CD14-positive monocyte (primary cell): ENCODE results near the gene CNTNAP5. TPM values are rescaled to one million over a fixed set of nuclear protein-coding genes. Genes with fewer than 3 reads are reported as not detected.

Experiments
- DNase-seq, 3 donors: peaks; one replicate each; pipeline ENCODE4 v3.0.0-alpha.2; 2011 to 2022
- H2AFZ ChIP-seq: 2 replicates; pipeline ENCODE4 v1.6.0; 2012; ENCODE audit warnings: mild to moderate bottlenecking, low read depth, low read length, inconsistent platforms; ENCODE audit not compliant: insufficient read depth, poor library complexity, severe bottlenecking
- H3K27ac ChIP-seq, 2 donors: 1 replicate in 1 of 2; 2 replicates in 1 of 2; pipeline ENCODE4 v1.5.1; 2012 to 2013; ENCODE audit warnings: low read length in 2 of 2, control low read depth in 1 of 2, inconsistent platforms in 1 of 2, low read depth in 1 of 2, mild to moderate bottlenecking in 1 of 2
- H3K27me3 ChIP-seq, 2 donors: one replicate each; pipeline versions ENCODE4 v1.6.0 to v1.6.1; 2011 to 2013; ENCODE audit warnings: low read length in 2 of 2; ENCODE audit not compliant: control insufficient read depth in 2 of 2, insufficient read depth in 2 of 2
- H3K36me3 ChIP-seq, 2 donors: replicated peaks in 1 of 2; 1 replicate in 1 of 2; 2 replicates in 1 of 2; pipeline versions ENCODE4 v1.5.1 to v1.6.1; 2012 to 2013; ENCODE audit warnings: low read length in 2 of 2, control low read depth in 1 of 2, inconsistent platforms in 1 of 2, mild to moderate bottlenecking in 1 of 2; ENCODE audit not compliant: insufficient read depth in 2 of 2, control insufficient read depth in 1 of 2
- H3K4me1 ChIP-seq, 2 donors: 1 replicate in 1 of 2; 2 replicates in 1 of 2; pipeline versions ENCODE4 v1.5.1 to v1.6.1; 2012 to 2013; ENCODE audit warnings: low read length in 2 of 2, control low read depth in 1 of 2, inconsistent platforms in 1 of 2, mild to moderate bottlenecking in 1 of 2, moderate library complexity in 1 of 2; ENCODE audit not compliant: insufficient read depth in 2 of 2, control insufficient read depth in 1 of 2
- H3K4me2 ChIP-seq: replicated peaks from 2 replicates; pipeline ENCODE3; 2012; ENCODE audit warnings: low read length, moderate library complexity, mild to moderate bottlenecking; ENCODE audit not compliant: poor library complexity, severe bottlenecking; ENCODE audit errors: extremely low read depth
- H3K4me3 ChIP-seq, 3 experiments: fragments of 200-600 bp in 1 of 3; sonication (generic) in 1 of 3; replicated peaks in 1 of 3; 1 replicate in 2 of 3; 2 replicates in 1 of 3; pipeline ENCODE4 v1.5.1; 2011 to 2013; ENCODE audit warnings: low read length in 3 of 3, mild to moderate bottlenecking in 3 of 3, control low read depth in 2 of 3, low read depth in 2 of 3, inconsistent platforms in 1 of 3, moderate library complexity in 1 of 3
- H3K79me2 ChIP-seq: 2 replicates; pipeline ENCODE4 v1.6.0; 2012; ENCODE audit warnings: mild to moderate bottlenecking, control low read depth, inconsistent platforms, low read length, moderate library complexity; ENCODE audit not compliant: insufficient read depth
- H3K9ac ChIP-seq: 2 replicates; pipeline ENCODE4 v1.6.0; 2017; ENCODE audit warnings: low read length, mild to moderate bottlenecking; ENCODE audit not compliant: insufficient read depth, poor library complexity, severe bottlenecking
- H3K9me3 ChIP-seq, 2 donors: replicated peaks in 1 of 2; 1 replicate in 1 of 2; 2 replicates in 1 of 2; pipeline versions ENCODE4 v1.5.1 to v1.6.1; 2012 to 2013; ENCODE audit warnings: low read length in 2 of 2, control low read depth in 1 of 2; ENCODE audit not compliant: control insufficient read depth in 1 of 2, insufficient read depth in 1 of 2
- H4K20me1 ChIP-seq: 2 replicates; pipeline ENCODE4 v1.6.0; 2012; ENCODE audit warnings: mild to moderate bottlenecking, low read length, control low read depth, moderate library complexity; ENCODE audit not compliant: insufficient read depth
- H3K27ac Mint-ChIP-seq, 7 donors: one replicate each; pipeline ENCODE4 v1.8.0; 2020; ENCODE audit warnings: mild to moderate bottlenecking in 7 of 7, mixed read lengths in 7 of 7, moderate library complexity in 6 of 7, inconsistent platforms in 2 of 7
- H3K27me3 Mint-ChIP-seq, 3 donors: one replicate each; pipeline ENCODE4 v1.8.0; 2021 to 2022; ENCODE audit warnings: low read depth in 3 of 3, mild to moderate bottlenecking in 3 of 3, mixed read lengths in 3 of 3, moderate library complexity in 3 of 3, inconsistent platforms in 1 of 3
- H3K36me3 Mint-ChIP-seq, 2 donors: one replicate each; pipeline ENCODE4 v1.8.0; 2020; ENCODE audit warnings: mixed read lengths in 2 of 2, inconsistent platforms in 1 of 2, mild to moderate bottlenecking in 1 of 2
- H3K4me1 Mint-ChIP-seq: one replicate; pipeline ENCODE4 v1.8.0; 2020; ENCODE audit warnings: mild to moderate bottlenecking, mixed read lengths
- H3K4me3 Mint-ChIP-seq, 2 donors: one replicate each; pipeline ENCODE4 v1.8.0; 2020; ENCODE audit warnings: mild to moderate bottlenecking in 2 of 2, mixed read lengths in 2 of 2, moderate library complexity in 1 of 2
- H3K9me3 Mint-ChIP-seq, 7 donors: one replicate each; pipeline ENCODE4 v1.8.0; 2020 to 2022; ENCODE audit warnings: mixed read lengths in 7 of 7, mild to moderate bottlenecking in 6 of 7, moderate library complexity in 6 of 7, inconsistent platforms in 2 of 7
- WGBS: methylation state at CpG from one replicate; pipeline ENCODE4 v1.1.5; 2013; ENCODE audit warnings: missing lambda C conversion rate; ENCODE audit not compliant: insufficient coverage; 5-methylcytosine and 5-hydroxymethylcytosine counted together
- intact Hi-C, 2 donors: fragments of 100-400 bp; cut with micrococcal nuclease; formaldehyde crosslinking; loops; one replicate each; pipeline versions ENCODE4 v1.15.0 to v1.15.1; 2023
- polyA plus RNA-seq, 3 donors: library from polyadenylated mRNA; depleted of rRNA in 1 of 3; unstranded in 2 of 3; stranded (reverse) in 1 of 3; fragments of 300-500 nt in 2 of 3; fragments of >200 nt in 1 of 3; fragmentation: Illumina TruSeq in 2 of 3; gene quantifications; 1 replicate in 2 of 3; 2 replicates in 1 of 3; pipeline ENCODE4 v1.2.3, GENCODE V29; 2012 to 2021
- TF ChIP-seq, protein P1 (sequence below): fragments of 200-600 bp; IDR thresholded peaks from one replicate; pipeline ENCODE4 v1.8.0; 2022; ENCODE audit warnings: antibody characterized with exemption, mild to moderate bottlenecking

The CNTNAP5 gene
- polyA plus RNA-seq, 3 donors, result not detected

GRCh38 chr2:124540805-124541204 is 515.7 kb downstream of the CNTNAP5 start:
- no peaks in the 10 kb centered on the region for H3K27me3 Mint-ChIP-seq
- no peak for DNase-seq
- H3K4me2 ChIP-seq, result no peak overlapping the region
- H3K27ac Mint-ChIP-seq, result no peak overlapping the region
- no peak overlapping the region for H2AFZ ChIP-seq
- no peaks in the 10 kb centered on the region for H3K27me3 ChIP-seq
- intact Hi-C loops, result no loop called here
- H3K4me3 Mint-ChIP-seq, result no peak overlapping the region
- no peaks in the 10 kb centered on the region for H3K4me1 Mint-ChIP-seq
- no peak overlapping the region for H3K4me3 ChIP-seq
- no peaks in the 10 kb centered on the region for H3K36me3 Mint-ChIP-seq
- H3K36me3 ChIP-seq, result no peaks in the 10 kb centered on the region
- H3K27ac ChIP-seq, result no peak overlapping the region
- no peaks in the 10 kb centered on the region for H3K4me1 ChIP-seq
- 53% methylated on average over 2 of the region's 3 CpGs for whole genome bisulfite sequencing
- H3K9me3 ChIP-seq, result no peaks in the 10 kb centered on the region
- TF ChIP-seq, protein P1, sequence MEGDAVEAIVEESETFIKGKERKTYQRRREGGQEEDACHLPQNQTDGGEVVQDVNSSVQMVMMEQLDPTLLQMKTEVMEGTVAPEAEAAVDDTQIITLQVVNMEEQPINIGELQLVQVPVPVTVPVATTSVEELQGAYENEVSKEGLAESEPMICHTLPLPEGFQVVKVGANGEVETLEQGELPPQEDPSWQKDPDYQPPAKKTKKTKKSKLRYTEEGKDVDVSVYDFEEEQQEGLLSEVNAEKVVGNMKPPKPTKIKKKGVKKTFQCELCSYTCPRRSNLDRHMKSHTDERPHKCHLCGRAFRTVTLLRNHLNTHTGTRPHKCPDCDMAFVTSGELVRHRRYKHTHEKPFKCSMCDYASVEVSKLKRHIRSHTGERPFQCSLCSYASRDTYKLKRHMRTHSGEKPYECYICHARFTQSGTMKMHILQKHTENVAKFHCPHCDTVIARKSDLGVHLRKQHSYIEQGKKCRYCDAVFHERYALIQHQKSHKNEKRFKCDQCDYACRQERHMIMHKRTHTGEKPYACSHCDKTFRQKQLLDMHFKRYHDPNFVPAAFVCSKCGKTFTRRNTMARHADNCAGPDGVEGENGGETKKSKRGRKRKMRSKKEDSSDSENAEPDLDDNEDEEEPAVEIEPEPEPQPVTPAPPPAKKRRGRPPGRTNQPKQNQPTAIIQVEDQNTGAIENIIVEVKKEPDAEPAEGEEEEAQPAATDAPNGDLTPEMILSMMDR, result no peak
- no peaks in the 10 kb centered on the region for H3K79me2 ChIP-seq
- H3K9me3 Mint-ChIP-seq, result peaks cover 0 to 8% (median 4%) of the 10 kb centered on the region in 7 donors
- H4K20me1 ChIP-seq, result no peaks in the 10 kb centered on the region
- no peak overlapping the region for H3K9ac ChIP-seq

GRCh38 chr2:124542932-124543640 is 518.0 kb downstream of the CNTNAP5 start:
- Histone ChIP-seq H3K4me1 (no peaks in the 10 kb centered on the region), H3K4me3 (no peak overlapping the region), H3K9ac (no peak overlapping the region), H3K27me3 (no peaks in the 10 kb centered on the region), H3K9me3 (peaks cover 0 to under 1% of the 10 kb centered on the region in 2 donors), H3K36me3 (no peaks in the 10 kb centered on the region), H3K4me2 (no peak overlapping the region), H3K79me2 (no peaks in the 10 kb centered on the region), H3K27ac (no peak overlapping the region), H2AFZ (no peak overlapping the region), H4K20me1 (no peaks in the 10 kb centered on the region)
- Mint-ChIP-seq H3K27me3 (no peaks in the 10 kb centered on the region), H3K4me3 (no peak overlapping the region), H3K27ac (no peak overlapping the region), H3K9me3 (peaks cover 0 to 9% (median 3%) of the 10 kb centered on the region in 7 donors), H3K36me3 (no peaks in the 10 kb centered on the region), H3K4me1 (no peaks in the 10 kb centered on the region)
- no peak for DNase-seq
- WGBS, result 82% methylated on average over 6 of the region's 10 CpGs
- intact Hi-C loops, result no loop called here
- TF ChIP-seq, protein P1, result no peak
